ENCODE results near the gene ZNF786. TPM values are rescaled to one million over a fixed set of nuclear protein-coding genes. Genes with fewer than 3 reads are reported as not detected.
A peak's percentile ranks its signal among the peaks of the same experiment; 100 is the strongest.

Gene ZNF786
- total and polyA plus RNA-seq, 2 experiments from 2014 or later, result 6.1 to 19.8 TPM

- TF ChIP-seq ZNF462 (CRISPR knock-in tag; IDR thresholded peaks at IDR 0.05), result no peak
Measured at GRCh38 chr7:149023662-149024061, 66.9 kb downstream of the ZNF786 start (continued).

- DNase-seq (ENCODE audit: low spot score), result no peak
- Mint-ChIP-seq H3K36me3 (ENCODE audit: low read depth) (peaks cover 51% of the 10 kb centered on the region), H3K4me3 (no peak overlapping the region; the same call in 2 of the 3 replicates), H3K27me3 (ENCODE audit: insufficient read depth, low read depth, poor library complexity) (peaks cover 9% of the 10 kb centered on the region), H3K4me1 (peaks cover 53% of the 10 kb centered on the region), H3K27ac (peak overlapping the region; percentile 88), H3K9me3 (no peaks in the 10 kb centered on the region)
- Histone ChIP-seq H3F3A (replicated peaks; ENCODE audit: low read depth) (peaks cover 25% of the 10 kb centered on the region), H3K9me2 (ENCODE audit: insufficient read depth) (no peaks in the 10 kb centered on the region), H3K79me2 (replicated peaks; ENCODE audit: insufficient read depth) (peaks cover 88% of the 10 kb centered on the region), H3K4me2 (peak overlapping the region; percentile 51), H3K4me1 (ENCODE audit: insufficient read depth) (peaks cover 41% of the 10 kb centered on the region), H2AFZ (no peak overlapping the region), H3K27me3 (ENCODE audit: insufficient read depth) (no peaks in the 10 kb centered on the region), H3K36me3 (ENCODE audit: insufficient read depth) (peaks cover 12% of the 10 kb centered on the region; the same call in 1 of the 2 replicates), H3K4me3 (peak overlapping the region; percentile 10; the same call in 1 of the 2 replicates), H3K27ac (ENCODE audit: low read depth) (peak overlapping the region; percentile 72), H4K20me1 (replicated peaks; ENCODE audit: insufficient read depth) (peaks cover 37% of the 10 kb centered on the region)
- ATAC-seq, result peak; percentile 15
- no peak for TF ChIP-seq POLR2AphosphoS5 (IDR thresholded peaks at IDR 0.05; ENCODE audit: low read depth)
- TF ChIP-seq ZNF462 (CRISPR knock-in tag; IDR thresholded peaks at IDR 0.05), result no peak
- no peak for TF ChIP-seq NANOG (IDR thresholded peaks at IDR 0.05; ENCODE audit: borderline replicate concordance)
- TF ChIP-seq CTCF (conservative IDR thresholded peaks at IDR 0.05; ENCODE audit: low read depth in 2 of 2), result no peak
- TF ChIP-seq ZNF331 (CRISPR knock-in tag; IDR thresholded peaks at IDR 0.05; ENCODE audit: low read depth), result no peak
- TF ChIP-seq JUNB (IDR thresholded peaks at IDR 0.05; ENCODE audit: unreplicated experiment), result no peak
- TF ChIP-seq EZH2phosphoT487 (IDR thresholded peaks at IDR 0.05; ENCODE audit: unreplicated experiment), result no peak
Measured at GRCh38 chr7:149022756-149023360, 67.7 kb downstream of the ZNF786 start.
